SJCRH30 (cell line): Measurements from ENCODE around the gene GMDS. TPM values are rescaled to one million over a fixed set of nuclear protein-coding genes. Genes with fewer than 3 reads are reported as not detected.

Experiments
- DNase-seq, 2 experiments: peaks; one replicate each; pipeline ENCODE4 v3.0.0-alpha.2; 2015 to 2020
- H3K27ac ChIP-seq: fragments of 250-450 bp; sonication (Bioruptor Pico); 2 replicates; pipeline ENCODE4 v1.5.1; 2020; ENCODE audit warnings: mild to moderate bottlenecking, moderate library complexity
- H3K27me3 ChIP-seq: fragments of 250-450 bp; sonication (Bioruptor Pico); 2 replicates; pipeline ENCODE4 v1.5.1; 2020; ENCODE audit warnings: mild to moderate bottlenecking, moderate library complexity
- H3K36me3 ChIP-seq: fragments of 250-450 bp; sonication (Bioruptor Pico); 2 replicates; pipeline ENCODE4 v1.5.1; 2020; ENCODE audit warnings: mild to moderate bottlenecking, moderate library complexity
- H3K4me1 ChIP-seq: fragments of 250-450 bp; sonication (Bioruptor Pico); 2 replicates; pipeline ENCODE4 v1.5.1; 2020; ENCODE audit warnings: mild to moderate bottlenecking, moderate library complexity
- H3K4me3 ChIP-seq: fragments of 250-450 bp; sonication (Bioruptor Pico); 2 replicates; pipeline ENCODE4 v1.5.1; 2020; ENCODE audit warnings: mild to moderate bottlenecking, moderate library complexity
- H3K9me3 ChIP-seq: fragments of 250-450 bp; sonication (Bioruptor Pico); replicated peaks from 2 replicates; pipeline ENCODE4 v1.5.1; 2020; ENCODE audit warnings: mild to moderate bottlenecking, moderate library complexity
- total RNA-seq: library from RNA; depleted of rRNA; stranded (reverse); fragments of >200 nt; shearing (Covaris generic); gene quantifications from 2 replicates; pipeline ENCODE4 v1.2.3, GENCODE V29; 2014

Gene GMDS
- total RNA-seq, 1 experiment from 2014 or later, result 7.9 TPM

GRCh38 chr6:1960486-1961142 lies 284.8 kb downstream of the GMDS start:
- H3K27me3 ChIP-seq, result no peaks in the 10 kb centered on the region
- no peak overlapping the region for H3K4me3 ChIP-seq
- no peak for DNase-seq
- no peaks in the 10 kb centered on the region for H3K9me3 ChIP-seq
- H3K27ac ChIP-seq, result no peak overlapping the region
- no peaks in the 10 kb centered on the region for H3K36me3 ChIP-seq
- no peaks in the 10 kb centered on the region for H3K4me1 ChIP-seq

DNA sequence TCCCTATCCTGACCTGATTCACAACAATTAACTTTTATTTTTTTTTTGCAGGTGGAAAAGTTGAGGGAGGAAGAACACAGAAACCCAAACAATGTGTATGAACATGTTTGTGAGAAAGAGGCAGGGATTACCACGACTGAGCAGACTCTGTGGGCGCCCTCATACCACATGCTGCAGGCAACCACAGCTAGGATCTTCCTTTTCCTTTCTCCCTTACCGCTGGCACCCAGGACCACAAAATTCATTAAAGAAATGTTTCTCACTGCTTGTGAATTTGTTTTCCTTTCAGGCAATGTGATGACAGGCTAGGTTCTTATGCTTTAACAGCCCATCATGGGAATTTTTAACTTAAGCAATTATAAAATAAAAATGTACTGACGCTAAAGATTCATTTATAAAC lies 287.1 kb downstream of the GMDS start:
- H3K4me3 ChIP-seq, result no peak overlapping the region
- DNase-seq, result no peak
- H3K27me3 ChIP-seq, result no peaks in the 10 kb centered on the region
- H3K27ac ChIP-seq, result no peak overlapping the region
- H3K36me3 ChIP-seq, result no peaks in the 10 kb centered on the region
- H3K4me1 ChIP-seq, result no peaks in the 10 kb centered on the region
- H3K9me3 ChIP-seq, result no peaks in the 10 kb centered on the region

DNA sequence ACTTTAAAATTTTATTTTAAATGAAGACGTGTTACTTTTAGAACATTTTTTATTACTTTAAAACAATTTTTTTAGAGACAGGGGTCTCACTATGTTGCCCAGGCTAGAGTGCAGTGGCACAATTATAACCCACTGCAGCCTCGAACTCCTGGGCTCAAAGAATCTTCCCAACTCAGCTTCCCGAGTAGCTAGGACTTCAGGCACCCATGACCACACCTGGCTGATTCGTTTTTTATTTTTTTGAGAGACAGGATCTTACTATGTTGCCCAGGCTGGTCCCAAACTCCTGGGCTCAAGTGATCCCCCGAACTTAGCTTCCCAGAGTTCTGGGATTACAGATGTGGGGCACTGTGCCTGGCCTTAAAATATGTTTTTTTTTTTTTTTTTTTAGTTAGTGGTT lies 287.7 kb downstream of the GMDS start:
- no peak for DNase-seq
- no peak overlapping the region for H3K27ac ChIP-seq
- no peaks in the 10 kb centered on the region for H3K4me1 ChIP-seq
- H3K9me3 ChIP-seq, result no peaks in the 10 kb centered on the region
- no peaks in the 10 kb centered on the region for H3K36me3 ChIP-seq
- no peaks in the 10 kb centered on the region for H3K27me3 ChIP-seq
- no peak overlapping the region for H3K4me3 ChIP-seq

GRCh38 chr6:1952740-1953360 lies 292.6 kb downstream of the GMDS start:
- Histone ChIP-seq H3K9me3 (no peaks in the 10 kb centered on the region), H3K27ac (no peak overlapping the region), H3K4me3 (no peak overlapping the region), H3K36me3 (no peaks in the 10 kb centered on the region), H3K4me1 (no peaks in the 10 kb centered on the region), H3K27me3 (no peaks in the 10 kb centered on the region)
- no peak for DNase-seq

- no peaks in the 10 kb centered on the region for H3K4me1 ChIP-seq
- H3K9me3 ChIP-seq, result no peaks in the 10 kb centered on the region
- no peaks in the 10 kb centered on the region for H3K36me3 ChIP-seq
- no peak overlapping the region for H3K4me3 ChIP-seq
- no peak overlapping the region for H3K27ac ChIP-seq
- no peak for DNase-seq
- H3K27me3 ChIP-seq, result no peaks in the 10 kb centered on the region
Measured at GRCh38 chr6:1950631-1951030, 294.8 kb downstream of the GMDS start.

DNA sequence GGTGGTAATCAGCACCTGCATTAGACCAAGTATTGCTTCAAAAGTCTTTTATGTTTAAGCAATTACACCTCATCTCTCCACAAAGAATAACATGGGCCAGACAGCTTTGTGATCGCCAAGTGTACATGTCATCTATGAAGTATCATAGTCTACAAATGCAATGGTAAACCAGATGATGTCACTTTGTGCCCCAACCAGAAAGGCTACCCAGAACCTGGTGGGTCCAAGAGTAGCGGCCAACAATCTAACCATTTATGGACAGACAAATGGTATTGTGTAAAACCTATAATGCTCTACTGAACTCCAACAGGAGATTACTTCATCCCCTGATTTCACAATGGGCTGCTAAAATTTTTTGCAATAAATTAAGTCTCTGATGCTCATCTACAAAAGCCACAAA lies 295.9 kb downstream of the GMDS start:
- Histone ChIP-seq H3K4me3 (no peak overlapping the region), H3K36me3 (no peaks in the 10 kb centered on the region), H3K27ac (no peak overlapping the region), H3K27me3 (no peaks in the 10 kb centered on the region), H3K9me3 (no peaks in the 10 kb centered on the region), H3K4me1 (no peaks in the 10 kb centered on the region)
- DNase-seq, result no peak

GRCh38 chr6:1947922-1948321 lies 297.5 kb downstream of the GMDS start:
- Histone ChIP-seq H3K4me3 (no peak overlapping the region), H3K27me3 (no peaks in the 10 kb centered on the region), H3K36me3 (no peaks in the 10 kb centered on the region), H3K27ac (no peak overlapping the region), H3K4me1 (no peaks in the 10 kb centered on the region), H3K9me3 (no peaks in the 10 kb centered on the region)
- DNase-seq, result no peak

- H3K4me1 ChIP-seq, result no peaks in the 10 kb centered on the region
- no peak for DNase-seq
- no peak overlapping the region for H3K4me3 ChIP-seq
- H3K27me3 ChIP-seq, result no peaks in the 10 kb centered on the region
- no peaks in the 10 kb centered on the region for H3K36me3 ChIP-seq
- H3K9me3 ChIP-seq, result no peaks in the 10 kb centered on the region
- no peak overlapping the region for H3K27ac ChIP-seq
Measured at GRCh38 chr6:1946583-1946982, 298.8 kb downstream of the GMDS start.

- H3K27me3 ChIP-seq, result no peaks in the 10 kb centered on the region
- H3K9me3 ChIP-seq, result no peaks in the 10 kb centered on the region
- H3K27ac ChIP-seq, result no peak overlapping the region
- no peaks in the 10 kb centered on the region for H3K36me3 ChIP-seq
- DNase-seq, result no peak
- no peak overlapping the region for H3K4me3 ChIP-seq
- no peaks in the 10 kb centered on the region for H3K4me1 ChIP-seq
Measured at GRCh38 chr6:1945235-1945832, 300.1 kb downstream of the GMDS start.

DNA sequence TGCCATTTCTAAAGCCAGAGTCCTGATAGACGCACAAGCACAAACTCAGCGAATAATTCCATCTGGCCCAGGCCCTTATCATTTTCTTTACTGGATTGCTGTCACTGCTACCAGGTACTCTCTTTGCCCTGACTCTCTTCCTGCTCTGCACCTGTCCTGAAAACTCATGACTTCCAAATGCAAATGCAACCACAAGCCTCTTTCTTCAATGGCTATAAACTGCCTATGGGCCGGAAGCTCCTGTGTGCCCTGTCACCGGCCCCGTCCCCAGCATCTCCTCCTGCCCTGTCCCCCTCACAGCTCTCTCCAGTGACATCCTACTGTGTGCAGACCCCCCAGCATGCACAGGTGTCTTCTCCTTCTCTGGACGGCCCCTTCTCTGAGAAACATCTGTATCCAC lies 302.6 kb downstream of the GMDS start:
- Histone ChIP-seq H3K36me3 (no peaks in the 10 kb centered on the region), H3K27ac (no peak overlapping the region), H3K4me1 (no peaks in the 10 kb centered on the region), H3K4me3 (no peak overlapping the region), H3K27me3 (no peaks in the 10 kb centered on the region), H3K9me3 (no peaks in the 10 kb centered on the region)
- peak in 1 of 2 experiments; percentile 1 for DNase-seq

- Histone ChIP-seq H3K9me3 (no peaks in the 10 kb centered on the region), H3K36me3 (no peaks in the 10 kb centered on the region), H3K27me3 (no peaks in the 10 kb centered on the region), H3K4me3 (no peak overlapping the region), H3K4me1 (no peaks in the 10 kb centered on the region), H3K27ac (no peak overlapping the region)
- DNase-seq, result no peak
Measured at GRCh38 chr6:1941534-1941933, 303.9 kb downstream of the GMDS start.

DNA sequence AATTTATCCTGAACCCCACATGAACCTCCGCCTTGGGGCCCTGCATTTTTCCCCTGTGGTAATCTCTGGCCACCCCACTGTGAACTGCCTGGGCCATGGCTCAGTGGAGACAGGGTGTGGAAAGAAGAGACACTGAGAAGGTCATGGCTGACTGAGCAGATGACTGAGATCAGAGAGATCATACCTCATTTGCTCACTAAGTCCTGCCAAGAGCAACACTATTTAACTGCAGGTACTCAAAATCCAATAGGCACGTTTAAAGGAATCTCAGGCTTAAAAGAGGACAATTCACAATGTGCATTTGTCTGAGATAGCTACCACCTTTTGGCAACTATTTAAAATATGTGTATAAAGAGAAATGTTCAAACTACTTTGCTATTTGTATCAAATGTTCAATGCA lies 305.0 kb downstream of the GMDS start:
- H3K27me3 ChIP-seq, result no peaks in the 10 kb centered on the region
- DNase-seq, result no peak
- no peaks in the 10 kb centered on the region for H3K36me3 ChIP-seq
- H3K4me1 ChIP-seq, result no peaks in the 10 kb centered on the region
- no peak overlapping the region for H3K27ac ChIP-seq
- no peak overlapping the region for H3K4me3 ChIP-seq
- H3K9me3 ChIP-seq, result no peaks in the 10 kb centered on the region

GRCh38 chr6:1933292-1933691 lies 312.1 kb downstream of the GMDS start:
- Histone ChIP-seq H3K27ac (no peak overlapping the region), H3K27me3 (no peaks in the 10 kb centered on the region), H3K4me1 (no peaks in the 10 kb centered on the region), H3K36me3 (no peaks in the 10 kb centered on the region), H3K9me3 (no peaks in the 10 kb centered on the region; the same call in 1 of the 2 replicates), H3K4me3 (no peak overlapping the region)
- DNase-seq, result no peak

- Histone ChIP-seq H3K27ac (no peak overlapping the region), H3K9me3 (no peaks in the 10 kb centered on the region; the same call in 1 of the 2 replicates), H3K27me3 (no peaks in the 10 kb centered on the region), H3K36me3 (no peaks in the 10 kb centered on the region), H3K4me1 (no peaks in the 10 kb centered on the region), H3K4me3 (no peak overlapping the region)
- DNase-seq, result no peak
Measured at GRCh38 chr6:1931817-1932216, 313.6 kb downstream of the GMDS start.

DNA sequence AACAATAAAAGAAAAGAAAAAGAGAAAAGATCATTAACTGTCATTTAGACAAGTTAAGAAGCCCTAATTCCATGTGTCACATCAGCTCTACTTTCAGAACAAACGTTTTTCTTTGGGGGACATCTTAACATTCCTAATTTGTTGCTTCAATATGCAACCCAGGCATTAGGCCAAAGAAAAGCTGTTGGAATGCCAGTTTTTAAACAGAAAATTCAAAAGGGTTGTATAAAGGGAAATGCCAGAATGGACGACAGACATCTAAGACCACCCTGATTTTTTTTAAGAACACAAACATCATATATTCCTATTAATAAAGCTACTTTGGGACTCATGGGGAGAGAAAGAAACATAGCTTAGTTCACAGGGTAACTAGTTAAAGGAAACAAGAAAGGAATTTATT lies 315.0 kb downstream of the GMDS start:
- no peak overlapping the region for H3K4me3 ChIP-seq
- no peaks in the 10 kb centered on the region for H3K27me3 ChIP-seq
- H3K4me1 ChIP-seq, result no peaks in the 10 kb centered on the region
- no peaks in the 10 kb centered on the region for H3K36me3 ChIP-seq
- no peaks in the 10 kb centered on the region; the same call in 1 of the 2 replicates for H3K9me3 ChIP-seq
- no peak for DNase-seq
- H3K27ac ChIP-seq, result no peak overlapping the region

DNA sequence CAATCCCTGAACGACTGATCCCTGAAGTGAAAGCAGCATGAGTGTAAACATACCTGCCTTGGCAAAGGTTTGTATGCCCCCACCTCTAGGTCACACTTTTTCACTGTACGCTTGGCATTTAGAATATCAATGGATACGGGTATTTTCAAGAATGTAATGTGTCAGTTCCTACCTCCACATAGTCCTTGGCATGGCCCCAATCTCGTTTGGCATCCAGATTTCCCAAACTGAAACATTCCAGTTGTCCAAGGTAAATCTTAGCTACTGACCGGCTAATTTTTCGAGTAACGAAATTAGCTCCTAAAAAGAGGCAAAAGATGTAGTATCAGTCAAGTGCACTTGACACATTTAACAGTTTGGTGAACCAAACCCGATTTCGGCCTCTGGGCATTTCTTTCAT lies 315.5 kb downstream of the GMDS start:
- Histone ChIP-seq H3K4me3 (no peak overlapping the region), H3K27ac (no peak overlapping the region), H3K27me3 (no peaks in the 10 kb centered on the region), H3K36me3 (no peaks in the 10 kb centered on the region), H3K9me3 (no peaks in the 10 kb centered on the region; the same call in 1 of the 2 replicates), H3K4me1 (no peaks in the 10 kb centered on the region)
- no peak for DNase-seq
